Activated naive CD8-positive, alpha-beta T cell treated with anti-CD3 and anti-CD28 coated beads, Interleukin-2, amount 50 U/mL, for 24 hours (primary cell): ENCODE measurements around the gene RORC.

ENCODE experiments used
- ATAC-seq: fragments of 150-1000 bp; cut with Tn5 transposase; one replicate; pipeline ENCODE4 v1.10.0; 2021
- DNase-seq: peaks from one replicate; pipeline ENCODE4 v3.0.0; 2021
- H3K27ac Mint-ChIP-seq: one replicate; pipeline ENCODE4 v1.8.0; 2021; ENCODE audit warnings: mild to moderate bottlenecking, mixed read lengths
- H3K27me3 Mint-ChIP-seq: one replicate; pipeline ENCODE4 v1.8.0; 2021; ENCODE audit warnings: mixed read lengths
- H3K36me3 Mint-ChIP-seq: one replicate; pipeline ENCODE4 v1.8.0; 2021; ENCODE audit warnings: low read depth, mixed read lengths
- H3K4me1 Mint-ChIP-seq: one replicate; pipeline ENCODE4 v1.8.0; 2021; ENCODE audit warnings: mixed read lengths
- H3K4me3 Mint-ChIP-seq: one replicate; pipeline ENCODE4 v1.8.0; 2021; ENCODE audit warnings: mild to moderate bottlenecking, moderate library complexity, mixed read lengths
- H3K9me3 Mint-ChIP-seq: one replicate; pipeline ENCODE4 v1.8.0; 2021; ENCODE audit warnings: mixed read lengths

The RORC gene

DNA sequence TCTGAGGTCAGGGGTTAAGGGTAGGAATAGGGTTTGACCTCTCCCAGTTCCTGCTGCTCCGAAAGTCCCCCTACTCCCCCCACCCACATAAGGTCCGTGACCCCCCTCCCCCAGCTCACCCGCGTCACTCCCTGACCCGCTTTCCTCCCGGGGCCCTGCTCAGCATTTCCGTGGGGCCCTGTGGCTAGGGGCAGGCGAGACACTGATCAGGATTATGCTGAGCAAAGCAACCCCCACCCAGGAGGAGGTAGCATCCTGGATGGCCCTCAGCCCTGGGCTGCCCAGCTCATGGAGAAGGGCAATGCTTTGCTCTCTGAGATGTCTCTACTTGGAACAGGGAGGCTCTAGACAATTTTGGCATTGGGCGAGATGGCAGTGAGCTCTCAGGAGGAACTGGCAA, 3.7 kb downstream of the RORC start:
- Mint-ChIP-seq H3K9me3 (no peaks in the 10 kb centered on the region), H3K36me3 (no peaks in the 10 kb centered on the region), H3K27ac (no peak overlapping the region), H3K27me3 (no peaks in the 10 kb centered on the region), H3K4me1 (peaks cover 73% of the 10 kb centered on the region), H3K4me3 (peak overlapping the region; percentile 1)
- ATAC-seq (no peak), DNase-seq (no peak)

DNA sequence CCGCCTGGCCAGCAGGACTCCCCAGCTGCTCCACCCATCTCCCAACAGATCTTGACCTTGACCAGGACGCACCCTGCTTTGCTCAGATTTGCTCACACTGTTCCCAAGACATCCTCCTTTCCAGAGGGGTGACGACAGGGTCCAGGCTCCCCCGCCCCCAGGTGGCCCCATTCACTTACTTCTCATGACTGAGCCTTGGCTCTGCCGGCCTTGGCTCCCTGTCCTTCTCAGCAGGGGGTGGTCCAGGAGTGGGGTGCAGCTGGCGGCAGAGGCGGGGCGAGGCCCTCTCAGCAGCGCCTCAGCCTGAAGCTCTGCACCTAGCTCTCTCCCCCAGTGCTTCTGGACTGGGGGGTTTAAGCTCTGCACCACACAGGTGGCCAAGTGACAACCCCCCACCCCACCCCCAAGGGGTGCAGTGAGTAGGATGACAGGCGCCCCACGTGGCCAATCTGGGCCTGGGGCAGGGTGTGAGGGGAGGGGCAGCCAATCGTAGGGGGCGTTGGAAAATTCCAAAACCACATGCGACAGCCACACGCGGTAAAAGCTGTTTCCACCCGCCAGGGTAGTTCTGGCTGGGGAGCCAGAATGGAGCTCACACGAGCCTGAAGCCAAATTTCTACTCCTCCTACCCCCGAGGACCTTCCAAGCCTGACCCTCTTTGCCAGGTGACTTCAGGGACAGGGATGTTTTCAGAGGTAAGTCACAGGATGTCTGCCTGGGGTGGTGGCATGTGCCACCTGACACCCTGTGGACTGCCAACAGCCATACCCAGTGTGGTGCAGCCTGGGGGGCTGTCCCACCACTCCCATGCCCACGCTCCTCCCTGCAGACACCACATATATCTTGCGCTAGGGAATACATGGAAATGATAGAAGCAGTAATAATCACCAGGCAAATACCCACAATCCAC, 5.6 kb downstream of the RORC start:
- ATAC-seq (peak; percentile 33), DNase-seq (peak; percentile 55)
- peaks cover 82% of the 10 kb centered on the region for H3K4me1 Mint-ChIP-seq
- peak overlapping the region; percentile 70 for H3K27ac Mint-ChIP-seq
- H3K36me3 Mint-ChIP-seq: no peaks in the 10 kb centered on the region
- H3K9me3 Mint-ChIP-seq: no peaks in the 10 kb centered on the region
- no peaks in the 10 kb centered on the region for H3K27me3 Mint-ChIP-seq
- peak overlapping the region; percentile 60 for H3K4me3 Mint-ChIP-seq

DNA sequence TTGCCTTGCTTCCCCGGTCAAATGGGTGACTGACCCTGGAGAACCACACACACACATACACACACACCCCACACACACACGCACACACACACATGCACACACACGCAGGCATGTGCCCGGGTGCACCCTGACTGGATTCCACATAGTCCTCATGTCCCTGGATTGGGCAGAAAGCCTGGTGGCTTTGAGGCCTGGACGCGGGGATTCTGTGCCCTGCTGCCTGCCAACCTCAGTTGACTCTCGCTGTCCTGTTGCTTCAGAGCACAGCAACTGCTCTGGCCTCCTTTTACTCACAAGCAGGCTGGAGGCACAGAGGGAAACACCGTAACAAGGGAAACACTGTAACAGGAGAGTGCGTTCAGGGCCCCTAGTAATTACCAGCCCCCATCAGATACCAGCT, 6.4 kb downstream of the RORC start:
- Mint-ChIP-seq H3K27me3 (no peaks in the 10 kb centered on the region), H3K4me3 (peak overlapping the region; percentile 60), H3K4me1 (peaks cover 84% of the 10 kb centered on the region), H3K36me3 (no peaks in the 10 kb centered on the region), H3K9me3 (no peaks in the 10 kb centered on the region), H3K27ac (no peak overlapping the region)
- DNase-seq (no peak), ATAC-seq (no peak)

- no peak for ATAC-seq
- DNase-seq: no peak
- no peaks in the 10 kb centered on the region for H3K27me3 Mint-ChIP-seq
- peaks cover 71% of the 10 kb centered on the region for H3K4me1 Mint-ChIP-seq
- H3K4me3 Mint-ChIP-seq: no peak overlapping the region
- H3K36me3 Mint-ChIP-seq: no peaks in the 10 kb centered on the region
- no peak overlapping the region for H3K27ac Mint-ChIP-seq
- H3K9me3 Mint-ChIP-seq: no peaks in the 10 kb centered on the region
These were observed 8.4 kb downstream of the RORC start for GRCh38 chr1:151823175-151823574.

DNA sequence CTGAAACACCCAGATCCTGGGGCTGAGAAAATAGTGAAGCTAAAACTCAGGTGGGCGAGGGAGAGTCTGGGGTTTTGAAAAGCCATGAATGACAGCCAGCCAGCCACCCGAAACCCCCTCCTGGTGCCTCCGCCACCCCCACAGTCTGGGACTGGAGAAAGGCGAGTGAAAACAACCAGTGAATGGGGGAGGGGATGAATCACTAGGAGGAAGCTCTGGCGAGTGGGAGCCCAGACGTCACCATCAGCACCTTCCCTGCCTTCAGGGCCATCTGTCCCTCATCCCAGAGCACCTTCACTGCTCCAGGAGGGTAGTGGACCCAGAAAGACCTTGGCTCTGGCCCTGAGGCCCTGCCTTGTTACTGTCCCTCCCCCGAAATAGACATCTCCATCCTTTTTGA, 9.2 kb downstream of the RORC start:
- Mint-ChIP-seq H3K27ac (peak overlapping the region; percentile 29), H3K4me3 (peak overlapping the region; percentile 39)
- peak; percentile 59 for DNase-seq

GRCh38 chr1:151820940-151821339, 10.7 kb downstream of the RORC start:
- H3K27ac Mint-ChIP-seq: no peak overlapping the region
- peaks cover 2% of the 10 kb centered on the region for H3K36me3 Mint-ChIP-seq
- H3K27me3 Mint-ChIP-seq: peaks cover 3% of the 10 kb centered on the region
- H3K4me3 Mint-ChIP-seq: no peak overlapping the region
- no peaks in the 10 kb centered on the region for H3K9me3 Mint-ChIP-seq
- ATAC-seq (no peak), DNase-seq (no peak)
- H3K4me1 Mint-ChIP-seq: peaks cover 57% of the 10 kb centered on the region

More for the DNA sequence above, 9.2 kb downstream of the RORC start:
- H3K36me3 Mint-ChIP-seq: no peaks in the 10 kb centered on the region
- ATAC-seq: peak; percentile 55
- H3K27me3 Mint-ChIP-seq: no peaks in the 10 kb centered on the region
- no peaks in the 10 kb centered on the region for H3K9me3 Mint-ChIP-seq
- peaks cover 64% of the 10 kb centered on the region for H3K4me1 Mint-ChIP-seq

DNA sequence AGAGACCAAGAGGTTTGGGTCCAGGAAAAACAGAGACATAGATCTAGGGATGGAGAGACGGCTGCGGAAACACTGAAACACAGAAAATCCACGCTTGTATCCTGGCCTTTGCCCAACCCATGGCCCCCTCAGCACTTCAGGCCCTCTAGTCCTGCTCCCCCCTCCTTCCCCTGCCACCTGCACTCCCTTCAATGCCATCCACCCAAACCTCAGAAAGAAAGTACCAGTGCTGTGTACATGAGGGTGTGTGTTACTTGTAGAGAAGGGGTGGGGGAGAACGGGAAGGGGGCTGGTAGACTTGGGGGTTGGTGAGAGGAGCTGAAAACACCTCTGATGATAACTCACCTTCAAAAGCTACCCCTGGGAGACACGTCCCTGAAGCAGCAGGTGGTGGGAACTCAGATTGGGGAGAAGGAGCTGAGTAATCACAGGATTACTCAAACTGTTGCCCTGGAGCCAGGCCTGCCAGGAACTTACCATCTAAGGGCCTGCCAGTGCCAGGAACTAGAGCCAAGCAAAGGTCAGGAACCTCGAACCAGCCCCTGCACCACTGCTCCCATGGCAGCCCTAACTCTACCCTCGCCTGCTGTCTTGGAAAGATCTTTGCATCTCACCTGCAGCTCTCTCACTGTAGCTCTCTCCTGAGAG, 11.5 kb downstream of the RORC start:
- peaks cover 2% of the 10 kb centered on the region for H3K36me3 Mint-ChIP-seq
- no peak overlapping the region for H3K4me3 Mint-ChIP-seq
- H3K27me3 Mint-ChIP-seq: peaks cover 3% of the 10 kb centered on the region
- peak overlapping the region; percentile 30 for H3K27ac Mint-ChIP-seq
- DNase-seq: no peak
- H3K9me3 Mint-ChIP-seq: no peaks in the 10 kb centered on the region
- peaks cover 58% of the 10 kb centered on the region for H3K4me1 Mint-ChIP-seq
- ATAC-seq: peak; percentile 66

DNA sequence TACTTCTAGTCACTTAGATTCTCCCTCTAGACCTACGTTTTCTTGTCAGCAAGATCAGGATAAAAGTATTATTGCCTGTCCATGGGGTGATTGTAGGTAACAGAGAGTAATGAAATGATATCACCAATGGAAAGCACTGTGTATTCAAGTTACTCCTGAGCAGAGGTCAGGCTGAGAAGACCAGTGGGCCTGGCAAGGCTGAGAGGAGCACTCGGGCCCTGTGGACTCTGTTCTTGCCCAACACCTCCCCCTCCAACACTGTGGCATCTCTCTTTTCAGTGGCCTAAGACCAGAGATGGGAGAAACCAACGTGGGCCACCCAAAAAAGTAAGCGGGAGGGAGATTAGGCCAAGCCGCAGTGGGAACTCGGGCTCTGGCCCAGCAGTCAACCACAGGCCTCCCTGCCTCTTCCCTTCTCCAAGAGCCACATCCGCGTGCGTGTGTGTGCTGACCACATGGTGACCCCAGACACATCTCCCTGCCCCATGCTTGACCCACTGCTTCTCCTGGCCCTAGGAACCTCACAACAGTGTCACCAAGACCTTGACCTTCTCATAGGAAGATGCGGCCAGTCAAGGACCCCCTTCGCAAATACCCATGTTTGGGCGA, 12.3 kb downstream of the RORC start:
- Mint-ChIP-seq H3K36me3 (peaks cover 2% of the 10 kb centered on the region), H3K27ac (peak overlapping the region; percentile 30), H3K27me3 (peaks cover 3% of the 10 kb centered on the region), H3K9me3 (no peaks in the 10 kb centered on the region), H3K4me3 (no peak overlapping the region), H3K4me1 (peaks cover 57% of the 10 kb centered on the region)
- no peak for ATAC-seq
- no peak for DNase-seq

DNA sequence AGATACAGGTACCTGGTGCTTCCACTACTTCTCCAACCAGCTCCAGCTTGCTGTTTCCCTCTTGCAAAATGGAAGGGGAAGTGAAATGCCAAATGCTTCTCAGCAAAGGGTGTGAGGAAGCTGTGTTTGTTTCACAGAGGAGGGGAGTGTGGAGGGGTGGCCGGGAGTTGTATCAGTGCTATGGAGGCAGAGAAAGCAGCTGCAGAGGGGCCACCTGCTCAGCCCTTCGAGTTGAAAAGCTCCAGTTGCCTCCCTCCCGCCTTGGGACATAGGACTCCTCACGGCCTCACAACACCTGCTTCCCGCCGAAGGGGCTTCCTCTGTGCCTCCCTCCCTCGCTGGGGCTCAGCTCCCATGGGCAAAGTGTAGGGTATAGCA, 14.3 kb downstream of the RORC start:
- peaks cover 3% of the 10 kb centered on the region for H3K27me3 Mint-ChIP-seq
- peaks cover 2% of the 10 kb centered on the region for H3K36me3 Mint-ChIP-seq
- ATAC-seq (no peak), DNase-seq (no peak)
- H3K4me1 Mint-ChIP-seq: peaks cover 47% of the 10 kb centered on the region
- no peak overlapping the region for H3K27ac Mint-ChIP-seq
- H3K4me3 Mint-ChIP-seq: no peak overlapping the region
- H3K9me3 Mint-ChIP-seq: no peaks in the 10 kb centered on the region

GRCh38 chr1:151816548-151817352, 14.9 kb downstream of the RORC start:
- ATAC-seq: no peak
- DNase-seq: no peak
- Mint-ChIP-seq H3K27me3 (peaks cover 3% of the 10 kb centered on the region), H3K9me3 (no peaks in the 10 kb centered on the region), H3K4me1 (peaks cover 41% of the 10 kb centered on the region), H3K36me3 (peaks cover 2% of the 10 kb centered on the region), H3K4me3 (no peak overlapping the region), H3K27ac (no peak overlapping the region)

GRCh38 chr1:151815716-151816327, 15.8 kb downstream of the RORC start:
- Mint-ChIP-seq H3K27me3 (peaks cover 3% of the 10 kb centered on the region), H3K36me3 (peaks cover 2% of the 10 kb centered on the region), H3K9me3 (no peaks in the 10 kb centered on the region), H3K27ac (peak overlapping the region; percentile 73), H3K4me3 (no peak overlapping the region), H3K4me1 (peaks cover 32% of the 10 kb centered on the region)
- DNase-seq: no peak
- no peak for ATAC-seq

DNA sequence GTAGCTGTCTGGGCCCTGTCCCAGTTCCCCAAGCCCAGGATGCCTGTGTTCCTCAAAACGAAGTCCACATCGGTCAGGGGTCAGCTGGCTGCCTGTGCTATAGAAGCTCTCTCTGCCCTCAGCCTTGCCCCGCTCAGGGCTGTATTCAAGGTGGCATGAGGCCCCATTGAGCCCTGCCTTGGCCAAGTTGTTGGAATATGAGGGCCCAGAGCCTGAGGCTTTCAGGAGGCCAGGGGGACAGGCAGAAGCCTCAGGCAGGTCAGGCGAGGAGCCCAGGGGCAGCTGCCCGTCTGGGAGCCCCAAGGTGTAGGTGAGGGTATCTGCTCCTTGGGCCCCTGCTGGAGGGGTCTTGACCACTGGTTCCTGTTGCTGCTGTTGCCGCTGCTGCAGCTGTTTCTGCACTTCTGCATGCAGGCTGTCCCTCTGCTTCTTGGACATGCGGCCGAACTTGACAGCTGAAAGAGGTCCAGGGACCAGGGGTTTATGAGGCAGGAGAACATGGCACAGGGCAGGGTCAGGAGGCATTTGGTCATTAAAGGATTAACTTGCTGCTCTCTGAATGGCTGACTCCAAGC, 16.5 kb downstream of the RORC start:
- Mint-ChIP-seq H3K36me3 (peaks cover 2% of the 10 kb centered on the region), H3K4me1 (peaks cover 24% of the 10 kb centered on the region)
- no peak for ATAC-seq

DNA sequence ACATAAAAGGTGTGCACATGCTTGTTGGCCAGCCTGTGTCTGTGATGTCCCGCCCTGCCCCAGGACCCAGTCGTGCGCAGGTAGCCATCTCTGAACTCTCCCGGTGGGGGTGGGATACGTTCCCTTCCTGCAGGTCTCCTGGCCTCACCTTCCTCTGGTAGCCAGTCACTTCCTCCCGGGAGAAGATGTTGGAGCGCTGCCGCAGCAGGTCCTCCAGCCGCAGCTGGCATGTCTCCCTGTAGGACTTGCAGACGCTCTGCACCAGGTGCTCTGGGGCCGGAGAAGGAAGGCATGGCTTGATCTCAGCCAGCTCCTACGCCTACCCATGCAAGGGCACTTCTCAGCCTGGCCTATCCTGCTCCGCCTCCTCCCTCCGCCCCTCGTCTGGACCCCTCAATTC, 17.2 kb downstream of the RORC start:
- H3K27me3 Mint-ChIP-seq: peaks cover 3% of the 10 kb centered on the region
- ATAC-seq: no peak
- no peak for DNase-seq
- H3K36me3 Mint-ChIP-seq: peaks cover 2% of the 10 kb centered on the region
- H3K27ac Mint-ChIP-seq: no peak overlapping the region
- H3K4me3 Mint-ChIP-seq: no peak overlapping the region
- H3K9me3 Mint-ChIP-seq: no peaks in the 10 kb centered on the region
- peaks cover 18% of the 10 kb centered on the region for H3K4me1 Mint-ChIP-seq

More for the DNA sequence above, 16.5 kb downstream of the RORC start:
- Mint-ChIP-seq H3K27ac (no peak overlapping the region), H3K9me3 (no peaks in the 10 kb centered on the region), H3K27me3 (peaks cover 3% of the 10 kb centered on the region), H3K4me3 (no peak overlapping the region)
- no peak for DNase-seq
